HG02840 (cell line): Measurements from ENCODE around the gene SOX15.

Experiments used
- ATAC-seq: cut with Tn5 transposase; IDR thresholded peaks from one replicate; pipeline ENCODE4 v1.9.1; 2021; ENCODE audit warnings: mild to moderate bottlenecking, moderate library complexity, moderate number of reproducible peaks; ENCODE audit not compliant: unreplicated experiment, low FRiP score

Gene SOX15

DNA sequence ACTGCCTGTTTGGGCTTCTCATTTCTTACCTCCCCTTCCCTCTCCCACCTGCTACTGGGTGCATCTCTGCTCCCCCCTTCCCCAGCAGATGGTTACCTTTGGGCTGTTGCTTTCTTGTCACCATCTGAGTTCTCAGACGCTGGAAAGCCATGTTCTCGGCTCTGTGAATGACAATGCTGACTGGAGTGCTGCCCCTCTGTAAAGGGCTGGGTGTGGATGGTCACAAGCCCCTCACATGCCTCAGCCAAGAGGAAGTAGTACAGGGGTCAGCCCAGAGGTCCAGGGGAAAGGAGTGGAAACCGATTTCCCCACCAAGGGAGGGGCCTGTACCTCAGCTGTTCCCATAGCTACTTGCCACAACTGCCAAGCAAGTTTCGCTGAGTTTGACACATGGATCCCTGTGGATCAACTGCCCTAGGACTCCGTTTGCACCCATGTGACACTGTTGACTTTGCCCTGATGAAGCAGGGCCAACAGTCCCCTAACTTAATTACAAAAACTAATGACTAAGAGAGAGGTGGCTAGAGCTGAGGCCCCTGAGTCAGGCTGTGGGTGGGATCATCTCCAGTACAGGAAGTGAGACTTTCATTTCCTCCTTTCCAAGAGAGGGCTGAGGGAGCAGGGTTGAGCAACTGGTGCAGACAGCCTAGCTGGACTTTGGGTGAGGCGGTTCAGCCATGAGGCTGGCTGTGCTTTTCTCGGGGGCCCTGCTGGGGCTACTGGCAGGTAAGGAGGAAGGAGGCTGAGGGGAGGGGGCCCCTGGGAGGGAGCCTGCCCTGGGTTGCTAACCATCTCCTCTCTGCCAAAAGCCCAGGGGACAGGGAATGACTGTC lies 10.7 kb downstream of the SOX15 start, which contains the start of gene CD68:
Gene CD68 (plus strand): TSS at position 638 of the 833 bp plus-strand sequence. CDS start 40 bp downstream, at position 678.
- no peak for ATAC-seq

GRCh38 chr17:7577327-7578199 lies 12.3 kb downstream of the SOX15 start:
- no peak for ATAC-seq

DNA sequence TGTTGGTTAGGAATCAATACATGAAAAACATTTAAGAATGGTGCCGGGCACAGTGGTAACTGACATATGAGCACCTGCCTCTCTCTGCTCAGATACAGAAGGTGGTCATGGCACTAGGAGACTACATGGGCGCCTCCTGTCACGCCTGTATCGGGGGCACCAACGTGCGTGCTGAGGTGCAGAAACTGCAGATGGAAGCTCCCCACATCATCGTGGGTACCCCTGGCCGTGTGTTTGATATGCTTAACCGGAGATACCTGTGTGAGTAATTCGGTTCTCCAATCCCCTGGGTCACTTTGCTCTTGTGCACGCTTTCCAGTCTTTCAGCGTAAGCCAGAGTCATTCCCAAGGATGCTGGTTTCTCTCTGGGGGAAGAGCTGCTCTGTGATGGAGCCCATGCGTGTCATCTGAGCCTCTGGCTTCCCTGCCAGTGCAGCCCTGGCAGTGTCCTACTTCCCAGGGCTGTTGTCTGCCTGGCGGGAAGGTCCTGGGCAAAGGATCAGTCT lies 13.4 kb downstream of the SOX15 start:
- ATAC-seq = no peak

DNA sequence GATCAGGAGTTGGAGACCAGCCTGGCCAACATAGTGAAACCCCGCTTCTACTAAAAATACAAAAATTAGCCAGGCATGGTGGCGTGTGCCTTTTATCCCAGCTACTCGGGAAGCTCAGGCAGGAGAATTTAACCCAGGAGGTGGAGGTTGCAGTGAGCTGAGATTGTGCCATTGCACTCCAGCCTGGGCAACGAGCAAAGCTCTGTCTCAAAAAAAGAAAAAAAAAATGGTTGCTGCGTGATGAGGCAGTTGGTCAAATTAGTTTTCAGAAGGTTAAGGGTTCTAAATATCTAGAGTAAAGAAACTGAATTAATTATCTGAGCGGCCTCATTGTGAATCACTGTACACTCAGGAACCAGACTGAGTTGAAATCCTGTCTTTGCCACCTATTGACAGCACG lies 13.9 kb downstream of the SOX15 start:
- ATAC-seq = no peak

DNA sequence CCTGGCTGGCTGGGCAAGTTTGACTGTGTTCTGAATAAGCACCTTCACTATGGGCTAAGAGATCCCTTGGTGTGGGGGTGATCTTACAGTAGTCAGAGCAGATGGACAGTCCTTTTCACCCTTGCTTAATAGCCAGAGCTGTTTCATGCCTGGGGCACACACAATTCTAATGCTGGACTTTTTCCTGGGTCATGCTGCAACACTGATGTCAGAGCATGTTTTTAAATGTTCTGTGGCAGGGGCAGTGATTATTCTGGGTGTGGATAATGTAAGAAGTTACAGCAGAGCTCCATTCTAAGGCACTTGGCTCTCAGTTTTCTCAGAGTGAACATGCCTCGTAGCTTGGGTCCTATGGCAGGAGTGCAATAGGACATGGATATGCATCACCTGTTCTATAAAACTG lies 14.4 kb downstream of the SOX15 start:
- ATAC-seq = no peak

DNA sequence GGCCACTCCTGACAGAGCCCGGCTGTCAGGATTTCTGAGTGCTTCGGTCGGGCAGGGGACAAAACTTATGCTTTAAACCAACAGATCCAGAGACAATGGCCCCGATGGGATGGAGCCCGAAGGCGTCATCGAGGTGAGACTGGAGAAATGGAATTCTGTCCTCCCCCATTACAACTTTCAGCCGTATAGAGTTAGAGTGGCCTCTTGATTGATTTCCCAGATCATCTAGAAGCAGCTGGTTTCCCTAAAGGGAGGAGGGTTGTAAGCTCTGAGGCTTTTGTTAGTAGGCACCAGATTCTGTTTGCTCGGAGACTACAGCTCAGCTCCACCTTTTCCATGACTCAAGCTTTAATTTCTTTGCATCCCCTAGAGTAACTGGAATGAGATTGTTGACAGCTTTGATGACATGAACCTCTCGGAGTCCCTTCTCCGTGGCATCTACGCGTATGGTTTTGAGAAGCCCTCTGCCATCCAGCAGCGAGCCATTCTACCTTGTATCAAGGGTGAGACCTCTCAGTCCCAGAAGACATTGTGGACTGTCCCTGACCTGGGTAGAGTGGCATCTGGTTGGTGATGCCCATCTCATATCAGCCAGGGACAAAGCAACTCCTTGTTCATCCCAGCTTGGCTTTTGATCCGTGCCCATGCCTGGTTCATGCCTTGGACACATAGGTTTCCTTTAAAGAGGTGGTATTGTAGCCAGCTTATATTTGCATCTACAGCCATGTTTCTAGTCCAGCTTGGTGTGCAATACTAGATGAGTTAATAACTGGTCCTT lies 15.5 kb downstream of the SOX15 start:
- no peak for ATAC-seq

DNA sequence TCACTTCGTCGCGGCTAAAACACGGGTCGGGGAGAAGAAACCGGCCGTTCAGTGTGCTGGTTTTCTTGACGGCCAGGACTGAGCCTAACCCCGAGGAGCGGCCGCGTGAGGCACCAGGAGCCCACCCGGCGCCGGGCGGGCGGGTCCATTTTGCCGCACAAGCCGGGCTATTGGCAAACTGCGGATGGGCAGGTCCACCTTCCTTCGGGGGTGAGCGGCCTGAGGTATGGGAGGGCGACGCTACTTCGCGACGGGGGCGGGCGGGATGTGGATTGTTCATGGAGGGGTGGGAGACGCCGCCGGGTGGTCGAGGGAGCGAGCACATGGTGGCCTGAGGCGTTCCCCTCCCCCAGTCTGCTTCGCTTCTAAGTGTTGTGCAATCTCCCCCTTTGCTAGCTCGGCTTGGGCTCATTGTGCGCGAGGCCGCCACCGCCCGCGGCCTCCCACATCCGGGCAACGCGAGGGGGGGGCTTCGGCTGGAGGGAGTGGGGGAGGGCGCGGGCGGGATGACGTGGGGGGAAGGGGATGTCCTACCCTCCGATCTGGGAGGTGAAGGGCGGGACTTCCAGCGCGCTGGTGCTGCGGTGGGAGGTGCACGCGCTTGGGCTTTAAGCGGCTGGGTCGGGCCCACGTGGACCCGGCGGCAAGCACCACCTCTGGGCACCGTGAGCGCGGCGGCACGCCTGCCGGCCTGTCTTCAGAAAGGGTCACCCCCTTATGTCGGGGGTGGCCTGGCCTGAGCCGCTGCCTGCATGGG lies 16.4 kb downstream of the SOX15 start:
- no peak for ATAC-seq

GRCh38 chr17:7572588-7573323 lies 17.1 kb downstream of the SOX15 start:
- peak; percentile 88 for ATAC-seq

DNA sequence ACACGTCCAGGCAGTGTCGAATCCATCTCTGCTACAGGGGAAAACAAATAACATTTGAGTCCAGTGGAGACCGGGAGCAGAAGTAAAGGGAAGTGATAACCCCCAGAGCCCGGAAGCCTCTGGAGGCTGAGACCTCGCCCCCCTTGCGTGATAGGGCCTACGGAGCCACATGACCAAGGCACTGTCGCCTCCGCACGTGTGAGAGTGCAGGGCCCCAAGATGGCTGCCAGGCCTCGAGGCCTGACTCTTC lies 17.6 kb downstream of the SOX15 start:
- no peak for ATAC-seq

DNA sequence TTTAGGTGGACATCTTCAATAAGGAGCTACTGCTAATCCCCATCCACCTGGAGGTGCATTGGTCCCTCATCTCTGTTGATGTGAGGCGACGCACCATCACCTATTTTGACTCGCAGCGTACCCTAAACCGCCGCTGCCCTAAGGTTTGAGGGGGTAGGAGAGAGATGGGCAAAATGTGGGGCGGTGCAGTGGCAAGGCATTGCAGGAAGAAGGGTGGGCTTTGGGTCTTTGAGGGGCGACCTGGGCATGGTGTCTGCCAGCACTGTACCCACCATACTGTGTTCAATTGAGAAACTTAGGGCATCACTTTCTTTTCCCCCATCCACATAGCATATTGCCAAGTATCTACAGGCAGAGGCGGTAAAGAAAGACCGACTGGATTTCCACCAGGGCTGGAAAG lies 19.5 kb downstream of the SOX15 start:
- ATAC-seq = no peak

- no peak for ATAC-seq
Observed at GRCh38 chr17:7569571-7569970, 20.3 kb downstream of the SOX15 start.

DNA sequence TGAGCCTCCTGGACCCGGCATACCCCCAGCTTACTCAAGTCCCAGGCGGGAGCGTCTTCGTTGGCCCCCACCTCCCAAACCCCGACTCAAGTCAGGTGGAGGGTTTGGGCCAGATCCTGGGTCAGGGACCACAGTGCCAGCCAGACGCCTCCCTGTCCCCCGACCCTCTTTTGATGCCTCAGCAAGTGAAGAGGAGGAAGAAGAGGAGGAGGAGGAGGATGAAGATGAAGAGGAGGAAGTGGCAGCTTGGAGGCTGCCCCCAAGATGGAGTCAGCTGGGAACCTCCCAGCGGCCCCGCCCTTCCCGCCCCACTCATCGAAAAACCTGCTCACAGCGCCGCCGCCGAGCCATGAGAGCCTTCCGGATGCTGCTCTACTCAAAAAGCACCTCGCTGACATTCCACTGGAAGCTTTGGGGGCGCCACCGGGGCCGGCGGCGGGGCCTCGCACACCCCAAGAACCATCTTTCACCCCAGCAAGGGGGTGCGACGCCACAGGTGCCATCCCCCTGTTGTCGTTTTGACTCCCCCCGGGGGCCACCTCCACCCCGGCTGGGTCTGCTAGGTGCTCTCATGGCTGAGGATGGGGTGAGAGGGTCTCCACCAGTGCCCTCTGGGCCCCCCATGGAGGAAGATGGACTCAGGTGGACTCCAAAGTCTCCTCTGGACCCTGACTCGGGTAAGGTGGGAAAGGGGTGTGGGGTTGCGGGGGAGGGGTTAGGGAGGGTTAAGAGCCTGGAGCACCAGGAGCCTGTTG lies 26.6 kb downstream of the SOX15 start:
- no peak for ATAC-seq

- ATAC-seq = peak; percentile 10
Observed at GRCh38 chr17:7562208-7562605, 27.7 kb downstream of the SOX15 start.

DNA sequence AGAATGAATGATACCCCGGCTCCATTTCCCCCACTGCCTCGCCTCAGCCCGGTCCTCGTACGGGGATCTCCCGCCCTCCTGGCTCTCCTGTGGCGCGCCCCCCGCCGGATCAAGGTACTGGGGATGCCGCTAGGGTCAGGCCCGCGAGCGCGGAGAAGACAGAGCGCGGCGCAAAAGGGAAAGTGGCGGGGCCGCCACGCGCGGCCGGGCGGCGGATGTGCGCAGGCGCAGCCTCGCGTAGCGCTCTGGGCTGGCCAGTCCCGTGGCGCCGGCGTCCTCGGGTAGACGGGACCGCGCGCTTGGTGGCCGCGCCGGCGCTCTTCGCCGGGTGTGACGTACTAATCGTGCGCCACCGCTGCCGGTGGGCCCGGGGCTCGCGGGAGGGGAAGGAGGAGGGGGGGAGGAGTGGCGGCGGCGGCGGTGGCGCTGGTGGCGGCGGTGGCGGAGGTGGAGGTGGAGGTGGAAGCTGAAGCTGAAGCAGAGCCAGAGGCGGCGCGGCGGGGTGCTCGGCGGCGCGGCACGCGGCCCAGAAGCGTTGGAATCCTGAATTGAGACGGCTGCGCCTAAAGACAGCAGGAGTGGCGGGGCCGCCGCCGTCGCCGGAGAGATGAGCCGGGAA lies 28.2 kb downstream of the SOX15 start, which contains the start of gene SENP3:
Gene SENP3 (plus strand): TSS at position 331 of the 619 bp plus-strand sequence. CDS start 1,158 bp downstream, outside the sequence.
- peak; percentile 65 for ATAC-seq

GRCh38 chr17:7561028-7561575 lies 28.8 kb downstream of the SOX15 start:
- peak; percentile 39 for ATAC-seq

GRCh38 chr17:7560172-7561027 lies 29.5 kb downstream of the SOX15 start:
- ATAC-seq = no peak
